ENCODE measurements around the gene NOTCH1. TPM values are rescaled to one million over a fixed set of nuclear protein-coding genes. Genes with fewer than 3 reads are reported as not detected.

The NOTCH1 gene
- polyA plus RNA-seq, 1 donor from 2014 or later, result 0.15 TPM

DNA sequence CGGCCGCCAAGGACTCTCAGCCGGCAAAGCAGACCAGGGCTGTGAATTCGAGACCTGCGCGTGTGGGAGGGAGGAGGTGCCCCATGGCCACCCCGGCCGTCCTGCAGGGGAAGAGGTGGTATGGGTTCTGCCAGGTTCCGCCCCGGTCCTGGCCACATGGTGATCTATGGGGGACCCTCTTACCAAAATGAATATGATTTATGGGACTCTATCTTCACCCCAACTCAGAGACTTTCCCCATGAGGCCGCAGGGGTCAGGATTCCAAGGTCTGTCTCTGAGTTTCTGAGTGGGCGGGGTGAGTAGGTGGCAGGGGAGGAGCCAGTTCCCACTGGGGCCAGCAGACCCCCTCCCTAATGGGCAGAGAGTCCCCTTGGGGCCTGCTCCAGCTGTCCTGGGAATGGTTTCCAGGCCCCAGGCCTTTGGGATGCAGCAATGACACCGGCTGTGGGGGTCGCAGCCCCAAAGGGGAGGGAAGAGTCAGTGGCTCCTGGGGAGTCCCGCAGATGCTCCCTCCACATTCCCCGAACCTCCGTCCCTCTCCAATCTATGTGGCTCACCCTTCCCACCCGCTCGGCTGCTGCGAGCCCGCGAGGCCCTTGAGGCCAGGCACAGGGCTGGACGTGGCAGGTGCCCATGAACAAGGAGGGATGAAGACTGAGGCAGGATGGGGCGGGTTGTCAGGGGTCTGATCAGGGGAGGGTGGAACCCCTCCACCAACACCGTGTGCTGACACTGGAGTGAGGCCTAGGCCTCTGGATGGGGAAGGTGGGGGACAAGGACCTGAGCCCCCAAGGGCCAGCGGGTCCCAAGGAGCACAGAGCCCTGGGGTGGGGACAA, 20.1 kb upstream of the NOTCH1 start:
- no peak overlapping the region for H3K9ac ChIP-seq (ENCODE audit: low read length)
- no peak for TF ChIP-seq EP300 (conservative IDR thresholded peaks at IDR 0.05; ENCODE audit: poor library complexity, severe bottlenecking)
- TF ChIP-seq POLR2AphosphoS5 (IDR thresholded peaks at IDR 0.05), result no peak
- TF ChIP-seq RAD21 (conservative IDR thresholded peaks at IDR 0.05), result no peak
- TF ChIP-seq EZH2 (IDR thresholded peaks at IDR 0.05; ENCODE audit: borderline replicate concordance, insufficient read depth, low read length, poor library complexity, severe bottlenecking), result no peak
- no peak for TF ChIP-seq TAF1 (IDR thresholded peaks at IDR 0.05; ENCODE audit: low read depth)
- TF ChIP-seq SMC3 (conservative IDR thresholded peaks at IDR 0.05; ENCODE audit: poor library complexity), result no peak
- TF ChIP-seq REST (IDR thresholded peaks at IDR 0.05; ENCODE audit: borderline replicate concordance), result no peak
- TF ChIP-seq CTCF (IDR thresholded peaks at IDR 0.05; ENCODE audit: poor library complexity, severe bottlenecking), result no peak
- no peak for TF ChIP-seq MXI1 (conservative IDR thresholded peaks at IDR 0.05; ENCODE audit: poor library complexity, severe bottlenecking)
- H3K4me2 ChIP-seq (ENCODE audit: low read length), result no peak overlapping the region
- no peaks in the 10 kb centered on the region for H3K36me3 ChIP-seq (ENCODE audit: insufficient read depth, low read length)
- H3K27me3 ChIP-seq (ENCODE audit: insufficient read depth, low read depth, low read length), result no peaks in the 10 kb centered on the region
- no peak overlapping the region for H2AFZ ChIP-seq (ENCODE audit: low read depth, low read length)
- H3F3A ChIP-seq (ENCODE audit: insufficient read depth, low read length, poor library complexity, severe bottlenecking), result no peaks in the 10 kb centered on the region
- H3K79me2 ChIP-seq (replicated peaks; ENCODE audit: insufficient read depth, low read length), result no peaks in the 10 kb centered on the region
- no peak overlapping the region for H3K4me3 ChIP-seq (ENCODE audit: low read length)
- no peak overlapping the region for H3K27ac ChIP-seq (ENCODE audit: low read length)
- no peaks in the 10 kb centered on the region for H3K9me3 ChIP-seq (ENCODE audit: low read length)
- no peaks in the 10 kb centered on the region for H3K9me2 ChIP-seq (ENCODE audit: insufficient read depth, low read length)
- H4K20me1 ChIP-seq (ENCODE audit: insufficient read depth), result no peaks in the 10 kb centered on the region

GRCh38 chr9:136565086-136565714, 19.4 kb upstream of the NOTCH1 start:
- Histone ChIP-seq H3K9me2 (ENCODE audit: insufficient read depth, low read length) (no peaks in the 10 kb centered on the region), H4K20me1 (ENCODE audit: insufficient read depth) (no peaks in the 10 kb centered on the region), H3F3A (ENCODE audit: insufficient read depth, low read length, poor library complexity, severe bottlenecking) (no peaks in the 10 kb centered on the region), H3K4me2 (ENCODE audit: low read length) (no peak overlapping the region), H3K9ac (ENCODE audit: low read length) (no peak overlapping the region), H3K79me2 (replicated peaks; ENCODE audit: insufficient read depth, low read length) (no peaks in the 10 kb centered on the region), H3K9me3 (ENCODE audit: low read length) (no peaks in the 10 kb centered on the region), H3K27me3 (ENCODE audit: insufficient read depth, low read depth, low read length) (no peaks in the 10 kb centered on the region), H3K27ac (ENCODE audit: low read length) (no peak overlapping the region), H3K36me3 (ENCODE audit: insufficient read depth, low read length) (no peaks in the 10 kb centered on the region), H3K4me3 (ENCODE audit: low read length) (no peak overlapping the region), H2AFZ (ENCODE audit: low read depth, low read length) (no peak overlapping the region)
- TF ChIP-seq RAD21 (conservative IDR thresholded peaks at IDR 0.05) (no peak), SMC3 (conservative IDR thresholded peaks at IDR 0.05; ENCODE audit: poor library complexity) (no peak), TAF1 (IDR thresholded peaks at IDR 0.05; ENCODE audit: low read depth) (no peak), EP300 (conservative IDR thresholded peaks at IDR 0.05; ENCODE audit: poor library complexity, severe bottlenecking) (no peak), REST (IDR thresholded peaks at IDR 0.05; ENCODE audit: borderline replicate concordance) (no peak), MXI1 (conservative IDR thresholded peaks at IDR 0.05; ENCODE audit: poor library complexity, severe bottlenecking) (no peak), CTCF (IDR thresholded peaks at IDR 0.05; ENCODE audit: poor library complexity, severe bottlenecking) (no peak), POLR2AphosphoS5 (IDR thresholded peaks at IDR 0.05) (no peak), EZH2 (IDR thresholded peaks at IDR 0.05; ENCODE audit: borderline replicate concordance, insufficient read depth, low read length, poor library complexity, severe bottlenecking) (no peak)
